ENCODE data around the gene OTOL1.

GRCh38 chr3:161475206-161475605, 21.4 kb upstream of the OTOL1 start:
- TF ChIP-seq POLR2AphosphoS5 (IDR thresholded peaks at IDR 0.05; ENCODE audit: low read depth, low read length) (no peak), TAF1 (IDR thresholded peaks at IDR 0.05; ENCODE audit: borderline replicate concordance, insufficient read depth, low read length) (no peak), SIN3A (IDR thresholded peaks at IDR 0.05; ENCODE audit: borderline replicate concordance, insufficient read depth, low read length) (no peak)

All from PFSK-1 (cell line).